Measurements from ENCODE around the gene KCNJ3. TPM values are rescaled to one million over a fixed set of nuclear protein-coding genes. Genes with fewer than 3 reads are reported as not detected.

The KCNJ3 gene
- total and polyA plus RNA-seq, 2 of the 13 experiments (the other 11 are each of a cell fraction or from before 2014, with no cell fraction given): not detected

GRCh38 chr2:154898269-154898668 is 199.8 kb downstream of the KCNJ3 start:
- Histone ChIP-seq H3K36me3 (replicated peaks in 1 of 2; ENCODE audit: control insufficient read depth in 1 of 2, insufficient read depth in 2 of 2, low read length in 2 of 2) (no peaks in the 10 kb centered on the region), H3K9me3 (ENCODE audit: low read length) (no peaks in the 10 kb centered on the region), H3K27ac (ENCODE audit: extremely low read length, insufficient read depth, low read length) (no peak overlapping the region), H3K79me2 (ENCODE audit: insufficient read depth, low read length) (no peaks in the 10 kb centered on the region), H3K4me3 (replicated peaks in 1 of 3; ENCODE audit: insufficient read depth in 1 of 3, low read depth in 2 of 3, low read length in 3 of 3) (no peak overlapping the region), H2AFZ (ENCODE audit: low read length) (no peak overlapping the region), H3K4me1 (ENCODE audit: insufficient read depth, low read length) (no peaks in the 10 kb centered on the region), H3K4me2 (ENCODE audit: low read depth, low read length) (no peak overlapping the region), H4K20me1 (ENCODE audit: insufficient read depth, low read length) (no peaks in the 10 kb centered on the region), H3K9ac (ENCODE audit: insufficient read depth, low read depth, low read length) (no peak overlapping the region), H3K27me3 (ENCODE audit: control insufficient read depth in 1 of 2, insufficient read depth in 2 of 2, low read length in 2 of 2) (no peaks in the 10 kb centered on the region)
- TF ChIP-seq CBFB (CRISPR knock-in tag; IDR thresholded peaks at IDR 0.05) (no peak), STAT5B (CRISPR knock-in tag; IDR thresholded peaks at IDR 0.05) (no peak), MZF1 (CRISPR knock-in tag; IDR thresholded peaks at IDR 0.05; ENCODE audit: borderline replicate concordance) (no peak), HNF1B (CRISPR knock-in tag; IDR thresholded peaks at IDR 0.05) (no peak), MAFF (IDR thresholded peaks at IDR 0.05; ENCODE audit: low read depth, low read length) (peak; percentile 62; the same call in 1 of the 2 replicates), GATAD2A (CRISPR knock-in tag; IDR thresholded peaks at IDR 0.05) (no peak), PAF1 (CRISPR knock-in tag; IDR thresholded peaks at IDR 0.05) (no peak), AHR (CRISPR knock-in tag; IDR thresholded peaks at IDR 0.05) (no peak), SNAPC2 (CRISPR knock-in tag; IDR thresholded peaks at IDR 0.05) (no peak), MAFK (conservative IDR thresholded peaks at IDR 0.05 in 1 of 2, IDR thresholded peaks at IDR 0.05 in 1 of 2; ENCODE audit: low read length in 2 of 2) (peak; percentile 36 to 75; a peak in 3 of 4 replicates), ZNF839 (CRISPR knock-in tag; IDR thresholded peaks at IDR 0.05; ENCODE audit: borderline replicate concordance) (no peak)
- no TSS peak for BruUV-seq (replicated peaks)
- ChIA-PET POLR2A (no interaction called here), CTCF (ENCODE audit: low intra/inter-chr PET ratio, low total read pairs) (no interaction called here)
- ATAC-seq (no peak), DNase-seq (ENCODE audit: low spot score) (no peak), FAIRE-seq (no peak)
- intact Hi-C loops (cut with micrococcal nuclease; ENCODE audit: unreplicated experiment): no loop called here
- 1% methylated on average over 1 of the region's 1 CpG for WGBS (ENCODE audit: low lambda C conversion rate)
- in situ Hi-C loops (cut with HindIII; ENCODE audit: extremely low pct_ligation_motif_present, low pct_unique_long_range_greater_than_20kb): no loop called here
